ENCODE results near the gene CFAP61.

The CFAP61 gene

DNA sequence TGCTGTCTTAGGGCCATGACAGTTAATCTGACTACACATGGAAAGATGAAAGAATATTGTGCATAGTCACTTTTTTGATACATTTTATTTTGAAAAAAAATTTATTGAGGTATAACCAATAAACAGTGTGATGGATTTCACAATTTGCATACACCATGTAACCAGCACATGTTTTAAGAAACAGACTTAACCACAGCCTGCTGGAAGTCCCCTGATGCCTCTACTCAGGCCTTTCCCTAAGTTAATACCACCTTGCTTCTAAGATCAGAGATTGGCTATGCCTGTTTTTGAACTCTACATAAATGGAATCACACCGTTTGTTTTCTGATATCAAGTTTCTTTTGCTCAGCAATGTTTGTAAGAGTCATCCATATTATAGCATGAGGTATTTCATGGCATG, 136.3 kb downstream of the CFAP61 start:
- DNase-seq = no peak

DNA sequence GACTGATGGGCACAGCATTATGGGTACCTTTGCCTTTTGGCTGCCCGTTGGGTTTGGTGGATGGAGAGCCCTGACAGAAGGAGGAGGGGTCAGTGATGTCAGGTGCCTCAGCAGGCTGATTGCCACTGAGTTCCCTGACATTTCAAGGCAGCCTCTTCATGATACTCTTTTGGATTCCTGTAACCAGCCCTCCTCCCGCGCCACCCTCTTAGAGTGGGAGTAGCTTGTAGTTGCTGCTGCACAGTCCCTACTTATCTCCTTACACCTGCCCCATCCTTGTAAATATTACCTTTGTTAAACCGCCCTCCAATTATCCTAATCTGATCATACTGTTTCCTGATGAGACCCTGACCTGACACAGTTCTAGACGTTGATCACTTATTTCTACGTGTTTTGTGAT, 140.0 kb downstream of the CFAP61 start:
- peak; percentile 89 for DNase-seq

DNA sequence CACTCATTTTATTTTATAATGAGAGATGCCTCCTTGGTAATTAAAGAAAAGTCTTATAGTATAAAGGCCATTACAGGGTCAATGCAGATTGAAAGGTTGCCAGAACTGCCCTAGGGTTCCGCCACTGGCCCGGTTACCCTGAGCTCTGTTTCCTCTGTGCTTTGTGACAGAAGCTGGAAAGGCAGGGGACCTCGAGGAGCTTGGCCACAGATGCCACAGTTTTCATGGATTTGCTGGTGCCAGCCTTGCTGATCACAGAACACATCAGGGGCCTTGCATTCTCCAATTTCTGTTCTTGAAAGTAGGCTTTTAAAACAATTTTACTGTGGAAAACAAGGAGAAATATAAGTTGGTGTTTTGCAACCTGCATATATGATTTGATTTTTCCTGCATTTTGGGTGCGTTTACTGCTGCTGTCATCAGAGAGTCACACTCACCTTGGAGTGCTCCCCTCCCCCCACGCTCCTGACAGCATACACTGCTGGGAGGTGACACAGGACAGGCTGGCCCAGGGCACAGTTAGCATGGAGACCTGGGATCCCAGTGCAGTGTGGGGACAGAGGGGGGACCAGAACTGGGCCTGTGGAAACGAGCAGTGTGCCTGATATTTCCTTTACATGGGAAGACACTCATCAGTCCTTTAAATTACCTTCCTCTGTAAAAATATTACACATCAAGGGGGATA, 142.8 kb downstream of the CFAP61 start:
- DNase-seq = no peak

DNA sequence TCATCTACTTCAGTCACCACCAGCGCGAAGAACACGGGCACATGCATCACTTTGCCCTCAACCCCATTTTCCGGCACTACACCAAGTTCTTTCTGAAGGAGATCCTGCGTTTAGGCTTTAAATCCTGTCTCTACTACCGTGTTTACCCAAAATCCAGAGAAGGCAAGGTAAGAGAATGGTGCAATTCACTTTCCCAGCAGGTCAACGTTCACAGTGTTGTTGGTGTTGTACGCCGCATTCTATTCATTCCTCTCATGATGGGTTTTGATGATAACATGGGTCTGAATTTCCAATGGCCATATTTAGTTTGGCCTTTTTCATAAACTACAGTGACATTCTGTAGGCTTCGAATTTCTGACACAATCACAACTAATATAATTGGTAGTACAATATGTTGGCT, 144.3 kb downstream of the CFAP61 start:
- no peak for DNase-seq

- DNase-seq = no peak
Observed at GRCh38 chr20:20198011-20198410, 145.7 kb downstream of the CFAP61 start.

DNA sequence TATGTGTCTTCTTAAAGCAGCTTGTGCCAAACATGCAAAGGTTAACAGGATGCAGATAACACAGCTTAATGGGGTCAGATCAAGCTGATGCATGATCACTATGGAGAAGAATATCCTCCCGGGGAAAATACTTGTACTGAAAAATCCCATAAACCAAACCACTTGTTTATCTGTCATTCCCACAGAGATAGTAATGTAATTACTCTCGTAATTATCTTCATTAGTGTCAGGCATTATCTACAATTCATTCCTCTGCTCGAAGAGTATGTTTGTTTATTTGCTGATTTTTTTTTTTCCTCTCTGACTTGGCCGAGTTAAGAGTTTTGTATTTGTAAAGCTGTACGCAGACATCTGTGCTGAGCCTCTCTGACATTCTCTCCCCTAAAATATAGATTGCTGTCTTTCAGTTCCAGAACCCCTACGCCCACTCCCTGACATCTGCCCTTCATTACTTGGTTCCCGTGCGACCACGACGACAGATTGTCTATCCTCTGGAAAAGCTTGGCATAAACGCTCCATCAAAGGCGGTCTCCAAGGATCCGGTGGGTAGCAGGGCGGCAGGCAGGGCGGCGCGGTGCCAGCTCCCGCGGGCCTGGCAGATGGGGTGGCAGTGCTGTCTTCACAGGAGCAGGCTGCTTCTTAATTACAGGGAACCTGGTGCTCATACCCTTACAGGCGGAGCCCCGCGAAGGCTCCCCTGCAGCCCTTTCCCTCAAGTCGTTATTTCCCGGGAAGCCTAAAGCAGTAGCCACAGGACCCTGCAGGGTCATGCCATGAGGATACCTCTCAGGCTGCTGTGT, 147.2 kb downstream of the CFAP61 start:
- no peak for DNase-seq

- DNase-seq = no peak
Observed at GRCh38 chr20:20201124-20201523, 148.8 kb downstream of the CFAP61 start.

- no peak for DNase-seq
Observed at GRCh38 chr20:20201639-20202038, 149.3 kb downstream of the CFAP61 start.

DNA sequence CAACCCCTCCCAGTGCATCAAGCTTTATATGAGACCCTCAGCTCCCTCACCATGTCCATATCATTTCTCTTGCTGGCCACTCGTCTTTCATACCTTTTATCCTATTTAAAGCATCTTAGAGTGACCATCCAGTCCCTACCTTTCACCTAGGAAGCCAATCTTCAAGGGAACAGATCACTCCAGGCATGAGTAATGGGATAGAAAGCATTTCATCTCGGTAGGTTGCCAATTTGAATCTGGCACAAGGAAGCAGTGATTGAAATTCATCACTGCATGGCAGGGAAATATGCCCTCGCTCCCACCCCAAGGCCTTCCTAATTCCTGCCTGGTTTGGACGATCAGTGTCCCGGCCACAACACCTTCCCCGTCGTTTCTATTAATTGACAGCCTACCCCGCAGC, 150.4 kb downstream of the CFAP61 start:
- DNase-seq = no peak

DNA sequence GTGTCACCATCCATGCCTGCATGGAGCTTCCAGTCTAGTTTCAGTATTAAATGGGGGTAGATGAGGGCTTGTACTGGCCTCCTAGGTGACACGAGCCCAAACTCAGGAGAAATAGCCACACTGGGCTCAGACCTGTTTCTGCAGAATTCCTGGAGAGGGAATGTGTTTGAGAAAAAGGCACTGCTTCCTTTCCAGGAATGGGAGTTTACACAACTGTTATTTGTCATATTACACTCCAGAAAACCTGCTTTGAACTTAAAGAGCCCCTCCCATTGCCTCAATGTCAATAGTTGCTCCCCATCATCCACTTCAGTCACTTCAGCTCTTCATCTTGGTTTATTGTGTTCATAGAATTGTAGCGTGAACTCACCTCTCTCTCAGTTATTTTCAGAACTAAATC, 151.5 kb downstream of the CFAP61 start:
- peak; percentile 94 for DNase-seq

DNA sequence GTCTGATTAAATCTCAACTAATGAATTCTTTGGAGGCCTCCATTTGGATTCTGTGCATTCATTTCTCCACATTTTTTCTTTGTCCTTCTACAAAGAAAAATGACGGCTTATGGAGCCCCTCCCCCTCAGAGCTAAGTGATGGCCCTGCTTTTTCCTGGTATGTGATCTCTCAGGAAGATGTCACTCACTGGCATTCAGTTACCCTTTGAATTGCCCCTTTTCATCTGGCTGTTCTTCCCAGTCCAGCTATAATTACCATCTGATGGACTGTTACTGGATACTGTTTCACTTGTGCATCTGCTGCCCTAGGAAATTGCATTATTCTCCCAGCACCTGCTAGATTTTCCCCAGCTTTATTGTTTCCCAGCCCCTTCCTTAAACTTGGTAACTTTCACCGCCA, 151.9 kb downstream of the CFAP61 start:
- DNase-seq = peak; percentile 94

- peak; percentile 75 for DNase-seq
Observed at GRCh38 chr20:20205141-20205861, 153.0 kb downstream of the CFAP61 start.

DNA sequence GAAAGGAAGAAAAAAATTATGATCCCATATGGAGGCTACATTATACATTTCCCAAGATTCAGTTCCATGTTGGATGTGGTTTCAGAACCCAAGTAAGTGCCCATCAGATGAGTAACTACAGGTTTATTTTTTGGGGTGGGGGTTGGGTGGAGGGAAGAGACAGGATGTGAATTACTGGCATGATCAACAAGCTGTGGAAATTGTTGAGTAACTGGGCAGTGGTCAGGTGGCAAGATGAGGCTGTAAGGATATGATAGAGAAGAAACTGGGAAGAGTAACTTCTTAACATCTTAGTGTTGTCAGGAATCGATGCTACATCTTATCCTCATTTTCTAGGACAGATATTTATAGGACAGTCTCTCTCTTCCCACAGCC, 153.5 kb downstream of the CFAP61 start:
- DNase-seq = no peak

DNA sequence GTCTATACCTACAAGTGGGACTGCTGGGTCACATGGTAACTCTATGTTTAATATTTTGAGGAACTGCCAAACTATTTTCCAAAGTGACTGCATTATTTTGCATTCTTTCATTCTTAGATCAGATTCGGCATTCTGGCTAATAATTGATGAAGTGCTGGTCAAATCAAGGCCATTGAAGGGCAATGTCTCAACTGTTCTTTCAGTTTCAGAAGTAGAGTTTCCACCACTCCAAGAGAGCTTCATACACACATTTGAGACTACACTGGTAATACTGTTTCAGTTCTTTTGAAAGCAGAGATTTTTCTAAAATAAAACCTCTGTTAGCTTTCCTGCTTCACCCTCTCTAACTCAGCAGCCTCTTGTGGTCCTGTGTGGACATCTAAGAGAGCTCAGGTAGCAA, 154.5 kb downstream of the CFAP61 start:
- no peak for DNase-seq

- DNase-seq = peak; percentile 69
Observed at GRCh38 chr20:20207291-20207690, 155.0 kb downstream of the CFAP61 start.

DNA sequence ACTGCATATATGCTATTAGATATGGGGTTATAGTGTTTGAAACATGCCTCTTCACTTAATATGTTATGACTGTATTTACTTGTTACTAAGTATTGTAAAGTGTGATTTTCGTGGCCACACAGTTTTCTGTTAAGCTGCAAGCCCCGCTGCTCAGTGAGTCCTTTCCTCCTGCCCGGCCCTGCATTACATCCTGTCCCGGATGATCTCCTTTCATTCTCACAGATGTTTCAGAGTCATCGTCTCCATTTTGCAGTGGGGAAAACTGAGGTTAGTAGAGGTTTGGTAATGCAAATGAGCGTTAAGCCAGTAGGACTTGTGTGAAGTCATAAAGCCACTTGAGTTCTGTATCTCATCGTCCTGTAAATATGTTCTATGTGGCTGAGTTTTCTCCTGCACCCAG, 155.5 kb downstream of the CFAP61 start:
- no peak for DNase-seq

- no peak for DNase-seq
Observed at GRCh38 chr20:20209684-20210083, 157.4 kb downstream of the CFAP61 start.

DNA sequence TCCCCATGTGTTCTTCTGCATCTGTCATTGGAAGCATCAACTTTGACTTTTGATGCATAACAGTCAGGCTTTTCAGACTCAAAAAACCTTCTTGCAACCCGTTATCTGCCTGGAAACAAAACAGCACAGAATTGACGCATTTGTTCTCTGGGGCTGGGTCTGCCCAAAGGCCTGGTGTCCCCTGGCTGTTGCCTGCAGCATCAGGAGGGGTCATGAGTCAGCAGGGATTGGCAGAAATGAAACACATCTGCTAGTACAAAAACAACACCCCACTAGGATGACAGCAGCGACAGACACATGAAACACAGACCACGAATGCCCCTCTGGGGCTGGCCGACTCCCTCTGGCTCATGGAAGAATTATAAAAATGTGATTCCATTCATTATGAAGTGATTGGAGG, 158.0 kb downstream of the CFAP61 start:
- no peak for DNase-seq

GRCh38 chr20:20210943-20211273, 158.6 kb downstream of the CFAP61 start:
- no peak for DNase-seq

DNA sequence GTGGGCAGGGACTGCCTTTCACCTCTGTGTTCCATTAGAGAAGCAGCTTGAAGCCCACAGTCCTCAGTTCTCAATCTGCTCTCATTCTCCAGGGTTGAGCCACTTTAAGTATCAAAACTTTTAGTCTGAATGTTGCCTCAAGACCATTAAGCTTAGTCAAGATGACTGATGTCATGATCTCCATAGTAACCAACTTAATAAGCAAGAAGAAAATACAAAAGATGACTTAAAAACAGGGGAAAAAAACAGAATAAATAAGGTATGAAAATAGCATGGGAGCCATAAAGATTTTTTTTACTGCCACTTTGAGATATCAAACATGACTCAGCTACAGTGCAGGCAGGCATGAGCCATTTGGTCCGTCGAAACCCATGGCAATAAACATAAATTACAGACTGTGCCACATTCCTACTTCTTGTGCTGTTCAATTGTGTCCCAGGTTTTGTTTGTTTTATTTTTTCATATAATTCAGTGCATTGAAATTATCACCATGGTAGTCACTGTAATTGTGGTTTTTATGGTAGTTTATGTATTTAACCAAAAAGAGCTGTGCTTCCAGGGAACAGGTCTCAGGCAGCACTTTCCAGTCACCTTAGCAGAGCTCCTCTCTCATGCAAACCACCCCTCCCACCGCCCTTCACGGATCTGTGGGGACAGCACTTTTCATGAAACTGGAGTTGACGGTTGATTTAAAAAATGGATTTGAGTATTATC, 159.1 kb downstream of the CFAP61 start:
- DNase-seq = peak; percentile 90

GRCh38 chr20:20211988-20212518, 159.7 kb downstream of the CFAP61 start:
- DNase-seq = peak; percentile 94

DNA sequence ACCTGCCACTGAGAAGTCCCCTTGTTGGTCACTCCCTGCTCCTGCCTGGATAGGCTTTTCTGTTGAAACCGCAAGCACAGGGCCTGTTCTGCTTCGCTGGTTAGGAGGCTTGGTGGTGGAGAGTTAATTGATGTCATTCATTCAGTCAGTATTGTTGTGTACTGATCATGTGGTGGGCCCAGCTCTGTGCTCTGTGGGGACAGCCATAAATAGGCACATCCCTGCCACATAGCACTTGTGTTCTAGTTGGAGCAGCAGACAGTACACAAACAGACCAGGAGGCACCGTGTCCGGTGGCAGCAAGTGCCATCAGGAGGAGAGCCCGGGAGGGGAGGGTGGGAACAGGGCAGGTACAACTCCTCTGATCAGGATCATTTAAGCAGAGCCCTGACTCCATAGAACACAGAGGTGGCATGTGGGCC, 160.4 kb downstream of the CFAP61 start:
- peak; percentile 99 for DNase-seq

- peak; percentile 67 for DNase-seq
Observed at GRCh38 chr20:20213526-20214121, 161.3 kb downstream of the CFAP61 start.

Measured in NCI-H510A treated with DMSO at 0.1 percent for 48 hours (cell line).